ENCODE data around the gene CDC42EP5.
A peak's percentile ranks its signal among the peaks of the same experiment; 100 is the strongest.
"Not testable (repeated sequence)": the region's sequence is repeated elsewhere in the genome, so short reads cannot be mapped to it uniquely, and the experiment has no call there.

CDC42EP5 gene

GRCh38 chr19:54473071-54473891, at the start of gene CDC42EP5:
Gene CDC42EP5 (minus strand): TSS chr19:54473296. CDS start chr19:54465547, 7,749 bp downstream.
- DNase-seq, result peak; percentile 83

DNA sequence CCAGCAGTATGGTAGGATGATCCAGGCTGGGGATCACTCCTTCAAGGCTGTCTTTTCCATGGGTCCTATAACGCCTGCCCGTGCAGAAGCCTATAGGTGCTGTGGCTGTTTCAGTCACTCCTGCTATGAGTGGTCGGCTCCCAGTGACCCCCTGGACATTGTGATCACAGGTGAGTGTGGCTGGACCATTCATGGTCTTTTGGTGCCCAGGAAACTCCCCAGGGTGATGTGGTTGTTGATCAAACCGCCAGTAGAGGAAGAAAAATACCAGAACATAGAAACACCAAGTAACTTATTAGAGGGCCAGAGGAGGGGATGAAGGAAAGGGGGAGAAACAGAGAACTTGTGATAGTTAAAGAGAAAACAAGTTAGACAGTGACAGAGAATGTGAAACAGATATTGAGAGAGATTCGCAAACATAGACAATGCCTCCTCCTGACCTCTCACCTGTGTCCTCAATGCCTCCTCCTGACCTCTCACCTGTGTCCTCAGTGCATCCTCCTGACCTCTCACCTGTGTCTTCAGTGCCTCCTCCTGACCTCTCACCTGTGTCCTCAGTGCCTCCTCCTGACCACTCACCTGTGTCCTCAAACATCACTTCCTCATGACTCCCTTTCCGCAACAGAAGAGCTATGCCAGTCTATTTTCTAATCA, 48.9 kb upstream of the CDC42EP5 start:
- no peak for DNase-seq

GRCh38 chr19:54521022-54521859, 48.1 kb upstream of the CDC42EP5 start:
- no peak for DNase-seq

DNA sequence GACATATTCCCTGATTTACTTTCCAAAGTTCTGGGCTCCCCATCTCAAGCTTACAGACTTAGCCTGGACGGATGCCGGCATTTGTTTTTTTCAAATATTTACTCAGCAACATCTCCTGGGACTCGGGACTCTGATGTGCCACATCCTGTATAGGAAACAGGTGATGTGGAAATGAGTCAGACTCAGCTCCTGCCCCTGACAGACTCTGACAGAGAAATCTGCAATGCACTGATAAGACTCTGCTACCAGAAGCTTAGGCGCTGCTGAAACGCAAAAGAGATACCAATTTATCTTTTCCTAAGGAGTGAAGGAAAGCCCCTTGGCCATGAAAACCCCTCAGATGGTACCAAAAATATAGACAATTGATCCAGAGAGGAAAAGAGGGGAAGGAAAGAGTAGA, 45.7 kb upstream of the CDC42EP5 start:
- no peak for DNase-seq

GRCh38 chr19:54517483-54517882, 44.4 kb upstream of the CDC42EP5 start:
- DNase-seq, result peak; percentile 59

DNA sequence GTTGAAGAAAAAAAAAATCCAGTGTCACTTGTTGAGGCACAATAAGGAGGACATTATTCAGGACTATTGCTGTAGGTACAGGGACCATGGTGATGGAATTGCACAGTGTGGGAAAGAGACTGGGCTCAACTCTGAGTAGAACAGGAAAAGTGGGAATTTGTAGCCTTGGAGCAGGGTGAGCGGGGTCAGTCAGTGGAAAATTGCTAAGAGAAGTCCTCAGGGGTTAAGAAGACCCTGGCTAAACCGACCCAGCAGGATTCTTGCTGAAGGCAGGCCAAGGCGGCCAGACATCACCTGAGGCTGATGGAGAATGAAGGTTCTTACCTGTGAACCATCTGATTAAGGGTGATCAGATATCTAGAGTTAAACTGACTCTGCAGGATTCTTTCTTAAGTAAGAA, 42.1 kb upstream of the CDC42EP5 start:
- DNase-seq, result no peak

GRCh38 chr19:54509200-54509940, 36.3 kb upstream of the CDC42EP5 start:
- not testable (repeated sequence) for DNase-seq

- DNase-seq, result not testable (repeated sequence)
These were observed 35.4 kb upstream of the CDC42EP5 start for GRCh38 chr19:54508487-54508886.

DNA sequence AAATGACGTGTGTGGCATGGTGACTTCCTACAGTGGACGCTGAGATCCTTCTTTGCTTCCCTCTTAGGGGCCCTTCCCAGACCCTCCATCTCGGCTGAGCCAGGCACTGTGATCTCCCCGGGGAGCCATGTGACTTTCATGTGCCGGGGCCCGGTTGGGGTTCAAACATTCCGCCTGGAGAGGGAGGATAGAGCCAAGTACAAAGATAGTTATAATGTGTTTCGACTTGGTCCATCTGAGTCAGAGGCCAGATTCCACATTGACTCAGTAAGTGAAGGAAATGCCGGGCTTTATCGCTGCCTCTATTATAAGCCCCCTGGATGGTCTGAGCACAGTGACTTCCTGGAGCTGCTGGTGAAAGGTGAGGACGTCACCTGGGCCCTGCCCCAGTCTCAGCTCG, 34.7 kb upstream of the CDC42EP5 start:
- no peak for DNase-seq

DNA sequence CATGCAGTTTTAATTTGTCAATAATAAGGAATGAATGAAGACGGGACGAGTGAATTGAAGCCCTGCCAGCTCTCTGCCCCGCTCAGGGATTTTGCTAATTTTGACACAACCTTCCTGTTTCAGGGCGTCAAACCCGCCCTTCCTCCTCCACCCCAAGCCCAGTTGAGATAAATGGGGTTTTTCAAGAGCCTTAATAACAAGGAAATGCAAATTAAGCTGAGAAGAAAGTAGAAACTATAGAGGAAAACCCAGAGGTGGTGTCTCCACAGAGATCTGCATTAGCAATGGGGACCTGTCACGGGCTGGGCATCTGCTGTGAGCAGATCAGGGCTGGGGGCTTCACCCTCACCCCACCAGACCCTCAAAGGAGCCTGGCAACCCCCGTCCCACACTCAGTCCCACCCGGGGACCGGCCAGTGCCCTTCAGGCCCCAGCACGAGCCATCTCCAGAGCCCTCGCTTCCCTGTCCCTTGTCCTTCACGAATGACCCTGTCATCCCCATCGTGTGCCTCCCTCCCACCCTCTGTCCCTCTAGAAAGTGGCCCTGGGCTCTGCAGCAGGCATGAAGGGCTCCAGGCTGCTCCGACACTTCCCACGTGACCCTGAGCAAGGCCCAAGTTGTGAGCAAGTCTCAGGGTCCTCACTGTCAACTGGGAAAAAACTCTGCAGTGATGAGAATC, 34.1 kb upstream of the CDC42EP5 start:
- DNase-seq, result not testable (repeated sequence)

DNA sequence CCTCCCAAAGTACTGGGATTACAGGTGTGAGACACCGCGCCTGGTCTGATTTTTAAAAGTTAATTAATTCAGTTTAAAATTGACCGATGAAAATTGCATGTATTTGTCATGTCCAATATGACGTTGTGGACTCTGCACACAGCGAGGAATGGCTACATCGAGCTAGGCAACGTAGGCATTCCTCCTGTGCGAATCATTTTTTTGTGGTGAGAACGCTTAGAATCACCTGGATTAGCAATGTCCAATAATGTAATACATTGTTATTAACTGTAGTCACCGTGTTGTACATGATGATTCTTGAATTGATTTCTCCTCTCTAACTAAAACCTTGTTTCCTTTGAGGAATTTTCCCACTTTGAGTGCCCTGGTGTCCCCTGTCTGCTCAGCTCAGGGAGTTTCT, 33.0 kb upstream of the CDC42EP5 start:
- no peak for DNase-seq

DNA sequence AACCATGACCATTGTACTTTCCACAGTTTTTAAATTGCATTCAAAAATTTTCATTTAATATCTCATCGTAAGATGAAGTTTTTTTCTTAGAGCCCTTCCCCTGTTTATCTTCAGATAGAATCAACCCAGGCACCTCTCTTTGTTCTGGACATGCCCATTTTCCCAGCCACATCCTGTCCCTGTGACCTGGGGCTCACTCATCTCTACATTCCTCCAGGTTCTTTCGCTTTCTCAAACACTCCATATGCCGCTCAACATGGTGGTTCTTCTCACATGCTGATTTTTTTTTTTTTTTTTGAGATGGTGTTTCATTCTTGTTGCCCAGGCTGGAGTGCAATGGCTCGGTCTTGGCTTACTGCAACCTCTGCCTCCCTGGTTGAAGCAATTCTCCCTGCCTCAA, 32.4 kb upstream of the CDC42EP5 start:
- not testable (repeated sequence) for DNase-seq

GRCh38 chr19:54502518-54503048, 29.5 kb upstream of the CDC42EP5 start, which contains the start of gene LAIR2:
Gene LAIR2 (plus strand): TSS chr19:54502831. CDS start chr19:54502919, 88 bp downstream.
- no peak for DNase-seq

DNA sequence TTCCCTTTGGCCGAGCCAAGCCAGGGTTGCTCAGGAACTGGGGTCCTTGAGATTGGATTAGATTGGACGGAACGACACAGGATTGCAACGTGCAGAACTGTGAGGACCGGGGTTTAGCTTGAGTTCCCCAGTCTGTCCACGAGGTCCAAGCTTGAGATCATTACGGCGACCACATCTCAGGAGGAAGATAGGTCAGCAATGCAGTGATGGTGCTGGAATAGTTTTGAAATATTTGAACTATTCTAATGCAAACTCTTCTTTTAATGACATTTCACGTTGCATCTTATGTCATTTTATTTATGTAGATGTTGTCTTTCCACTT, 25.3 kb upstream of the CDC42EP5 start:
- DNase-seq, result not testable (repeated sequence)

GRCh38 chr19:54497747-54498450, 24.8 kb upstream of the CDC42EP5 start:
- not testable (repeated sequence) for DNase-seq

- not testable (repeated sequence) for DNase-seq
These were observed 22.2 kb upstream of the CDC42EP5 start for GRCh38 chr19:54495284-54495683.

GRCh38 chr19:54493967-54494585, 21.0 kb upstream of the CDC42EP5 start:
- no peak for DNase-seq

DNA sequence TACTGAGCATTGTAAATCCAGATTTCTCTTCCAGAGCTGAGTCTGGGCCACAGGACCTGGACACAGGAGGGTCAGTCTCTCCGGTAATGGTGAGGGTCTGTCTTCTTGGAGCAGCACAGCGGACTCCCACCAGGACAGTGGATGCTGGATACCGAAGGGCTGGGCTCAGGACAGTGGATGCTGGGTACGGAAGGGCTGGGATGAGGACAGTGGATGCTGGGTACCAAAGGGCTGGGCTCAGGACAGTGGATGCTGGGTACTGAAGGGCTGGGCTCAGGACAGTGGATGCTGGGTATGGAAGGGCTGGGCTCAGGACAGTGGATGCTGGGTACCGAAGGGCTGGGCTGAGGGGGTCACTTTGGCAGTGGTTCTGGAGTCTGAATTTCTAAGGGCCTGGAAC, 20.0 kb upstream of the CDC42EP5 start:
- not testable (repeated sequence) for DNase-seq

DNA sequence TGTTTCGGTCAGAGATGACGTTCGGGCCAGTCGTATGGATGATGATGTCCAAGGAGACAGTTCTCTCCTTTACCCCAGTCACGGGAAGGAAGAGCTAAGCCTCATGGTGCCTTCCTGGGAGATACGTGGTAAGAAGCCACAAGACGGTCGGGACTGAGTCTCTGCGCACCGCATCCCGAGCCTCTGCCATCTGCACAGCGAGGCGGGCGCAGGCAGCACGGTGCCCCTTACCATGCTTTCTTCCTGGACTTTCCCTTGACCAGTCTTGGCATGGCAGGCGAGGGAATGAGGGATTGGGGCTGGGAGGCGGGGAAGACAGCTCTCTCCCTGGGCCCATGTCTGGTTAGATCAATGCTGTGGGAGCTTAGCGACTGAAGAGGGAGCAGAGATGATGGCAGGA, 19.5 kb upstream of the CDC42EP5 start:
- DNase-seq, result no peak

GRCh38 chr19:54489766-54490165, 16.7 kb upstream of the CDC42EP5 start:
- no peak for DNase-seq

- peak; percentile 76 for DNase-seq
These were observed 16.2 kb upstream of the CDC42EP5 start for GRCh38 chr19:54489341-54489740.
